SK-N-SH treated with all-trans-retinoic acid at 6 μM for 48 hours (cell line): Measurements from ENCODE around the gene HIVEP3.

Experiments used
- ATAC-seq: fragments of 200-7000 bp; cut with Tn5 transposase; 3 replicates; pipeline ENCODE4 v1.9.1; 2020; ENCODE audit warnings: mild to moderate bottlenecking, moderate library complexity
- ARNTL ChIP-seq: fragments of 450-650 bp; formaldehyde crosslinking; IDR thresholded peaks from 2 replicates; pipeline ENCODE4 v1.5.0; 2020; ENCODE audit warnings: low read depth, mild to moderate bottlenecking, moderate library complexity, borderline replicate concordance
- BACH2 ChIP-seq: fragments of 250-450 bp; sonication (Bioruptor Pico); IDR thresholded peaks from 2 replicates; pipeline ENCODE4 v1.9.0; 2021; ENCODE audit warnings: mild to moderate bottlenecking, borderline replicate concordance
- CSDC2 ChIP-seq: fragments of 250-450 bp; sonication (Bioruptor Pico); IDR thresholded peaks from 2 replicates; pipeline ENCODE4 v1.5.0; 2020; ENCODE audit warnings: mild to moderate bottlenecking, moderate library complexity
- GLIS3 ChIP-seq: fragments of 250-450 bp; sonication (Bioruptor Pico); IDR thresholded peaks from 2 replicates; pipeline ENCODE4 v1.5.0; 2020; ENCODE audit warnings: mild to moderate bottlenecking, moderate library complexity
- ISL1 ChIP-seq: fragments of 250-450 bp; sonication (Bioruptor Pico); IDR thresholded peaks from 2 replicates; pipeline ENCODE4 v2.1.2; 2022; ENCODE audit warnings: mild to moderate bottlenecking, moderate library complexity
- OSR1 ChIP-seq: fragments of 250-450 bp; sonication (Bioruptor Pico); IDR thresholded peaks from 2 replicates; pipeline ENCODE4 v1.8.0; 2022; ENCODE audit warnings: moderate library complexity, mild to moderate bottlenecking, inconsistent platforms
- PPARA ChIP-seq: fragments of 250-450 bp; sonication (Bioruptor Pico); IDR thresholded peaks from 2 replicates; pipeline ENCODE4 v1.5.0; 2020; ENCODE audit warnings: mild to moderate bottlenecking, borderline replicate concordance
- SNAI2 ChIP-seq: fragments of 250-450 bp; sonication (Bioruptor Pico); IDR thresholded peaks from 2 replicates; pipeline ENCODE4 v1.5.0; 2020; ENCODE audit warnings: mild to moderate bottlenecking, moderate library complexity
- TCF4 ChIP-seq: fragments of 250-450 bp; sonication (Bioruptor Pico); IDR thresholded peaks from 2 replicates; pipeline ENCODE4 v1.8.0; 2021; ENCODE audit warnings: mild to moderate bottlenecking, moderate library complexity, borderline replicate concordance
- ZFP30 ChIP-seq: fragments of 450-650 bp; formaldehyde crosslinking; IDR thresholded peaks from 2 replicates; pipeline ENCODE4 v1.5.0; 2022; ENCODE audit warnings: mild to moderate bottlenecking, moderate library complexity
- ZNF70 ChIP-seq: fragments of 450-650 bp; formaldehyde crosslinking; IDR thresholded peaks from 2 replicates; pipeline ENCODE4 v1.5.0; 2020; ENCODE audit warnings: mild to moderate bottlenecking, moderate library complexity
- ZNF8 ChIP-seq: fragments of 450-650 bp; formaldehyde crosslinking; IDR thresholded peaks from 2 replicates; pipeline ENCODE4 v1.5.0; 2020; ENCODE audit warnings: mild to moderate bottlenecking, moderate library complexity
- TF ChIP-seq, protein P1 (sequence below): fragments of 250-450 bp; sonication (Bioruptor Pico); IDR thresholded peaks from 2 replicates; pipeline ENCODE4 v1.8.0; 2020; ENCODE audit warnings: mild to moderate bottlenecking, moderate library complexity, borderline replicate concordance
- TF ChIP-seq, protein P2 (sequence below): fragments of 250-450 bp; sonication (Bioruptor Pico); IDR thresholded peaks from 2 replicates; pipeline ENCODE4 v1.5.0; 2020; ENCODE audit warnings: mild to moderate bottlenecking, moderate library complexity
- TF ChIP-seq, protein P3 (sequence below): fragments of 250-450 bp; sonication (Bioruptor Pico); IDR thresholded peaks from 2 replicates; pipeline ENCODE4 v1.5.1; 2021; ENCODE audit warnings: mild to moderate bottlenecking, moderate library complexity
- TF ChIP-seq, protein P4 (sequence below): fragments of 250-450 bp; sonication (Bioruptor Pico); IDR thresholded peaks from 2 replicates; pipeline ENCODE4 v1.5.1; 2020; ENCODE audit warnings: low read depth, mild to moderate bottlenecking, moderate library complexity
- TF ChIP-seq, protein P5 (sequence below): fragments of 250-450 bp; sonication (Bioruptor Pico); IDR thresholded peaks from 2 replicates; pipeline ENCODE4 v1.8.0; 2021; ENCODE audit warnings: low read depth, mild to moderate bottlenecking, moderate library complexity, borderline replicate concordance

Gene HIVEP3

DNA sequence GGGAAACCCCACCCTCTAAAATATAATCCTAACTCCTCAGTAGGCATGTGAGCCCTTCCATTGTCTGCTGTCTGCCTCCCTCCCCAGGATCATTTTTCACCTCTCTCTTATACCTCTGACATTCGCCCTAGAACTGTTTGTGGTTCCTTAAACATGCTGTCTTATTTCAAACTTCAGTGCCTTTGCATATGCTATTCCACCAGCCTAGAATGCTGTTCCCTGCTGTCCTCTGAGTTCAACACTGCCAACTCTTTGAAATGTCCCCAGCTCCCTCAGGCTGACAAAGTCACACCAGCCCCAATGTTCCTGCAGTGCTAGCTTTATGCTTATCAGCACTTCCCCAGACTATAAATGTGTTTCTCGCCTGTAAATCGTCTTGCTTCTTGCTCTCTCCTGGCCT, 119.5 kb downstream of the HIVEP3 start:
- no peak for ATAC-seq
- no peak for TF ChIP-seq OSR1
- TF ChIP-seq GLIS3, result no peak
- TF ChIP-seq, protein P1, sequence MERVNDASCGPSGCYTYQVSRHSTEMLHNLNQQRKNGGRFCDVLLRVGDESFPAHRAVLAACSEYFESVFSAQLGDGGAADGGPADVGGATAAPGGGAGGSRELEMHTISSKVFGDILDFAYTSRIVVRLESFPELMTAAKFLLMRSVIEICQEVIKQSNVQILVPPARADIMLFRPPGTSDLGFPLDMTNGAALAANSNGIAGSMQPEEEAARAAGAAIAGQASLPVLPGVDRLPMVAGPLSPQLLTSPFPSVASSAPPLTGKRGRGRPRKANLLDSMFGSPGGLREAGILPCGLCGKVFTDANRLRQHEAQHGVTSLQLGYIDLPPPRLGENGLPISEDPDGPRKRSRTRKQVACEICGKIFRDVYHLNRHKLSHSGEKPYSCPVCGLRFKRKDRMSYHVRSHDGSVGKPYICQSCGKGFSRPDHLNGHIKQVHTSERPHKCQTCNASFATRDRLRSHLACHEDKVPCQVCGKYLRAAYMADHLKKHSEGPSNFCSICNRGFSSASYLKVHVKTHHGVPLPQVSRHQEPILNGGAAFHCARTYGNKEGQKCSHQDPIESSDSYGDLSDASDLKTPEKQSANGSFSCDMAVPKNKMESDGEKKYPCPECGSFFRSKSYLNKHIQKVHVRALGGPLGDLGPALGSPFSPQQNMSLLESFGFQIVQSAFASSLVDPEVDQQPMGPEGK, result no peak
- no peak for TF ChIP-seq BACH2 (CRISPR knock-in tag)
- TF ChIP-seq, protein P2, sequence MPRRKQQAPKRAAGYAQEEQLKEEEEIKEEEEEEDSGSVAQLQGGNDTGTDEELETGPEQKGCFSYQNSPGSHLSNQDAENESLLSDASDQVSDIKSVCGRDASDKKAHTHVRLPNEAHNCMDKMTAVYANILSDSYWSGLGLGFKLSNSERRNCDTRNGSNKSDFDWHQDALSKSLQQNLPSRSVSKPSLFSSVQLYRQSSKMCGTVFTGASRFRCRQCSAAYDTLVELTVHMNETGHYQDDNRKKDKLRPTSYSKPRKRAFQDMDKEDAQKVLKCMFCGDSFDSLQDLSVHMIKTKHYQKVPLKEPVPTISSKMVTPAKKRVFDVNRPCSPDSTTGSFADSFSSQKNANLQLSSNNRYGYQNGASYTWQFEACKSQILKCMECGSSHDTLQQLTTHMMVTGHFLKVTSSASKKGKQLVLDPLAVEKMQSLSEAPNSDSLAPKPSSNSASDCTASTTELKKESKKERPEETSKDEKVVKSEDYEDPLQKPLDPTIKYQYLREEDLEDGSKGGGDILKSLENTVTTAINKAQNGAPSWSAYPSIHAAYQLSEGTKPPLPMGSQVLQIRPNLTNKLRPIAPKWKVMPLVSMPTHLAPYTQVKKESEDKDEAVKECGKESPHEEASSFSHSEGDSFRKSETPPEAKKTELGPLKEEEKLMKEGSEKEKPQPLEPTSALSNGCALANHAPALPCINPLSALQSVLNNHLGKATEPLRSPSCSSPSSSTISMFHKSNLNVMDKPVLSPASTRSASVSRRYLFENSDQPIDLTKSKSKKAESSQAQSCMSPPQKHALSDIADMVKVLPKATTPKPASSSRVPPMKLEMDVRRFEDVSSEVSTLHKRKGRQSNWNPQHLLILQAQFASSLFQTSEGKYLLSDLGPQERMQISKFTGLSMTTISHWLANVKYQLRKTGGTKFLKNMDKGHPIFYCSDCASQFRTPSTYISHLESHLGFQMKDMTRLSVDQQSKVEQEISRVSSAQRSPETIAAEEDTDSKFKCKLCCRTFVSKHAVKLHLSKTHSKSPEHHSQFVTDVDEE (CRISPR knock-in tag), result no peak
- TF ChIP-seq, all 23 proteins: peak for 0

DNA sequence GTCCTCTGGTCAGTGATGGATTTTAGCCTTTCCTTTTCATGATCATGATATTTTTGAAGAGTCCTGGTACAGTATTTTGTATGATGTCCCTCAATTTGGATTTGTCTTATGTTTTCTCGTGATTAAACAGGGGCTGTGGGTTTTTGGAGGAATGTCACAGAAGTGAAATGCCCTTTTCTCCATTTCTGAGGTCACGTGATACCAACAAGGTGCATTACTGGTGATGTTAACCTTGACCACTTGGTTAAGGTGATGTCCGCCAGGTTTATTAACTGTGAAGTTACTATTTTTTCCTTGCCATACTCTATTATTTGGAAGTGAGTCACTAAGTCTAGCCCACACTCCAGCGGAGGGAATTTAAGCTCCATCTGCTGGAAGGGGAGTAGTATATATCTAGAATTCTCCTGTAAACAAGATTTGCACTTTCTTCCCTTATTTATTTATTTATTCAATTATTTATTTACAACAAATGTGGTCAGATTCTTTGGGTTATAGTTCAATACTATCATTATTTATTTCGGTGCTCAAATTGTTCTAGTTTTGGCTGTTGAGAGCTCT, 123.4 kb downstream of the HIVEP3 start:
- ATAC-seq, result peak; percentile 72
- TF ChIP-seq PPARA (CRISPR knock-in tag) (no peak), ZNF8 (CRISPR knock-in tag) (no peak), TCF4 (no peak), CSDC2 (CRISPR knock-in tag) (no peak), ISL1 (no peak), ARNTL (CRISPR knock-in tag) (no peak)
- TF ChIP-seq, protein P2 (CRISPR knock-in tag), result no peak
- TF ChIP-seq, protein P1, result no peak
- TF ChIP-seq, protein P3, sequence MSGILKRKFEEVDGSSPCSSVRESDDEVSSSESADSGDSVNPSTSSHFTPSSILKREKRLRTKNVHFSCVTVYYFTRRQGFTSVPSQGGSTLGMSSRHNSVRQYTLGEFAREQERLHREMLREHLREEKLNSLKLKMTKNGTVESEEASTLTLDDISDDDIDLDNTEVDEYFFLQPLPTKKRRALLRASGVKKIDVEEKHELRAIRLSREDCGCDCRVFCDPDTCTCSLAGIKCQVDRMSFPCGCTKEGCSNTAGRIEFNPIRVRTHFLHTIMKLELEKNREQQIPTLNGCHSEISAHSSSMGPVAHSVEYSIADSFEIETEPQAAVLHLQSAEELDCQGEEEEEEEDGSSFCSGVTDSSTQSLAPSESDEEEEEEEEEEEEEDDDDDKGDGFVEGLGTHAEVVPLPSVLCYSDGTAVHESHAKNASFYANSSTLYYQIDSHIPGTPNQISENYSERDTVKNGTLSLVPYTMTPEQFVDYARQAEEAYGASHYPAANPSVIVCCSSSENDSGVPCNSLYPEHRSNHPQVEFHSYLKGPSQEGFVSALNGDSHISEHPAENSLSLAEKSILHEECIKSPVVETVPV (CRISPR knock-in tag), result no peak
- TF ChIP-seq, protein P4, sequence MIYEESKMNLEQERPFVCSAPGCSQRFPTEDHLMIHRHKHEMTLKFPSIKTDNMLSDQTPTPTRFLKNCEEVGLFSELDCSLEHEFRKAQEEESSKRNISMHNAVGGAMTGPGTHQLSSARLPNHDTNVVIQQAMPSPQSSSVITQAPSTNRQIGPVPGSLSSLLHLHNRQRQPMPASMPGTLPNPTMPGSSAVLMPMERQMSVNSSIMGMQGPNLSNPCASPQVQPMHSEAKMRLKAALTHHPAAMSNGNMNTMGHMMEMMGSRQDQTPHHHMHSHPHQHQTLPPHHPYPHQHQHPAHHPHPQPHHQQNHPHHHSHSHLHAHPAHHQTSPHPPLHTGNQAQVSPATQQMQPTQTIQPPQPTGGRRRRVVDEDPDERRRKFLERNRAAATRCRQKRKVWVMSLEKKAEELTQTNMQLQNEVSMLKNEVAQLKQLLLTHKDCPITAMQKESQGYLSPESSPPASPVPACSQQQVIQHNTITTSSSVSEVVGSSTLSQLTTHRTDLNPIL, result no peak

DNA sequence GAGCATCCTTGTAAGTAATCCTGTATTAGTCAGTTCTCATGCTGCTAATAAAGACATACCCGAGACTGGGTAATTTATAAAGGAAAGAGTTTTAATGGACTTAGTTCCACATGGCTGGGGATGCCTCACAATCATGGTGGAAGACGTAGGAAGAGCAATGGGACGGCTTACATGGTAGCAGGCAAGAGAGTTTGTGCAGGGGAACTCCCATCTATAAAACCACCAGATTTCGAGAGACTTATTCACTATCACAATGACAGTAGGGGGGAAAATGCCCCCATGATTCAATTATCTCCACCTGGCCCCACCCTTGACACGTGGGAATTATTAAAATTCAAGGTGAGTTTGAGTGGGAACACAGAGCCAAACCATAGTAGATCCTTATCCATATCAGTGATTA, 124.7 kb downstream of the HIVEP3 start:
- no peak for TF ChIP-seq TCF4
- TF ChIP-seq GLIS3, result no peak
- no peak for TF ChIP-seq ZNF70 (CRISPR knock-in tag)
- no peak for TF ChIP-seq ZNF8 (CRISPR knock-in tag)
- TF ChIP-seq SNAI2, result no peak
- TF ChIP-seq, protein P3 (CRISPR knock-in tag), result no peak
- TF ChIP-seq ZFP30 (CRISPR knock-in tag), result no peak
- TF ChIP-seq, protein P5, sequence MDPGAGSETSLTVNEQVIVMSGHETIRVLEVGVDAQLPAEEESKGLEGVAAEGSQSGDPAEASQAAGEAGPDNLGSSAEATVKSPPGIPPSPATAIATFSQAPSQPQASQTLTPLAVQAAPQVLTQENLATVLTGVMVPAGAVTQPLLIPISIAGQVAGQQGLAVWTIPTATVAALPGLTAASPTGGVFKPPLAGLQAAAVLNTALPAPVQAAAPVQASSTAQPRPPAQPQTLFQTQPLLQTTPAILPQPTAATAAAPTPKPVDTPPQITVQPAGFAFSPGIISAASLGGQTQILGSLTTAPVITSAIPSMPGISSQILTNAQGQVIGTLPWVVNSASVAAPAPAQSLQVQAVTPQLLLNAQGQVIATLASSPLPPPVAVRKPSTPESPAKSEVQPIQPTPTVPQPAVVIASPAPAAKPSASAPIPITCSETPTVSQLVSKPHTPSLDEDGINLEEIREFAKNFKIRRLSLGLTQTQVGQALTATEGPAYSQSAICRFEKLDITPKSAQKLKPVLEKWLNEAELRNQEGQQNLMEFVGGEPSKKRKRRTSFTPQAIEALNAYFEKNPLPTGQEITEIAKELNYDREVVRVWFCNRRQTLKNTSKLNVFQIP, result no peak
- no peak for ATAC-seq
